Urothelium cell line (cell line): Measurements from ENCODE around the gene CENPE.
A peak's percentile ranks its signal among the peaks of the same experiment; 100 is the strongest.

Source experiments
- DNase-seq: peaks from one replicate; pipeline ENCODE4 v3.0.0; 2011; ENCODE audit warnings: low spot score, mixed read lengths
- FAIRE-seq: peaks from 2 replicates; lab custom pipeline; 2011; peaks lifted over from hg19 to GRCh38; lab: Jason Lieb, UNC

The CENPE gene

GRCh38 chr4:103137446-103137827, 60.7 kb downstream of the CENPE start:
- DNase-seq (no peak), FAIRE-seq (no peak)

DNA sequence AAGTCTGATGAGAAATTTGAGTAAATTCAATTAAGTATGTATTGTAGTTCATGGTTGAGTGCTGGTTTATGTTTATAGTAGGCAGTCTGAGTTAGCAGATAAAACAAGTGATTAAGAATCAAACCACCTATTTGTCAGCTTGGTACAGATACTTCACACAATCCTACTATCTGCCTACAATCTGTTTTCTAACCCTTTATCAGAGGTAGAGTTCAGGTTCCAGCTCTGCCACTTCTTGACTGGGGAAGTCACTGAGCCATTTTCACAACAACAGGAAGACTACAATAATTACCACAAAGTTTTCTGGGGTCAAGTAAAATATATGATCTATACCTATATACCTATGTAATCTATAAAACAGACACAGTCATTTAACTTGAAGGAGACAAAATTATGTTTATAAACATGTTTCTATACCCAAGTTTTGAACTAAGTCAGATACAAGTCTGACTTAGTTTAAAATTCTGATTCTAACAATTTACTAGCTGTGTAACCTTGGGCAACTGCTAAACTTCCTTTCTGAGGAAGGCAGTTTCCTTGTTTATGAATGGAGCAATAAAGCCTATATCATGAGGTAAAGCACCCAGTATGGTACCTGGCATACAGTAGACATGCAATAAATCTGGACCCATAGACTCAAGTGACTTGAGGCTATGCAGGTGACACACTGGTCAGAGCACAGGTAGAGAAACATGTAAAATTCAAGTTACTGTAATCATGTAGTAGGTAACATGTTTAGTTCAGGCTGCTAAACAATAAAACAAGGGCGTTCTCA, 61.3 kb downstream of the CENPE start:
- FAIRE-seq (no peak), DNase-seq (no peak)

DNA sequence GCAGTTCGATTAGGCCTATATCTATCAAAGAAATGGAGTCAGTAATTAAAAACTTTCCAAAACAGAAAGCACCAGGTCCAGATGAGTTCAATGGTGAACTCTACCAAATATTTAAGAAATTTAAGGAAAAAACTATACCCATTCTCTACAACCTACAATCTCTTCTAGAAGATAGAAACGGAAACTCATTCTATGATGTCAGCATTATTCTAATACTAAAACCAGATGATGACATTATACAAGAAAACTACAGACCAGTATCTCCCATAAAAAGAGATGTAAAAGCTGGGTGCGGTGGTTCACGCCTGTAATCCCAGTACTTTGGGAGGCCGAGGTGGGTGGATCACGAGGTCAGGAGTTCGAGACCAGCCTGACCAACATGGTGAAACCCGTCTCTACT, 69.0 kb downstream of the CENPE start:
- DNase-seq (no peak), FAIRE-seq (no peak)

GRCh38 chr4:103126126-103126525, 72.0 kb downstream of the CENPE start:
- DNase-seq = no peak
- no peak for FAIRE-seq

GRCh38 chr4:103123114-103123513, 75.0 kb downstream of the CENPE start:
- FAIRE-seq = no peak

DNA sequence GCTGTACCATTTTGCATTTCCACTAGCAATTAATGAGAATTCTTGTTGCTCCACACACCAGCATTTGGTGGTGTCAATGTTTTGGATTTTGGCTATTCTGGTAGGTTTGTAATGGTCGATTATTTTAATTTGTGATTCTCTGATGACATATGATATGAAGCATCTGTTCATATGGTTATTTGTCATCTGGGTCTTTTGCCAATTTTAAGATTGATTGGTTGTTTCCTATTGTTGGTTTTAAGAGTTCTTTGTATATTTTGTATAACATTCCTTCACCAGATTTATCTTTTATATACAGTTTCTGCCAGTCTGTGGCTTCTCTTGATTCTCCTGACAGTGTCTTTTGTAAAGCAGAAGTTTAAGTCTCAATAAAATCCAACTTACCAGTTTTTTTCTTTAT, 80.0 kb downstream of the CENPE start:
- FAIRE-seq = no peak
- no peak for DNase-seq

More at GRCh38 chr4:103123114-103123513, 75.0 kb downstream of the CENPE start:
- DNase-seq = no peak

DNA sequence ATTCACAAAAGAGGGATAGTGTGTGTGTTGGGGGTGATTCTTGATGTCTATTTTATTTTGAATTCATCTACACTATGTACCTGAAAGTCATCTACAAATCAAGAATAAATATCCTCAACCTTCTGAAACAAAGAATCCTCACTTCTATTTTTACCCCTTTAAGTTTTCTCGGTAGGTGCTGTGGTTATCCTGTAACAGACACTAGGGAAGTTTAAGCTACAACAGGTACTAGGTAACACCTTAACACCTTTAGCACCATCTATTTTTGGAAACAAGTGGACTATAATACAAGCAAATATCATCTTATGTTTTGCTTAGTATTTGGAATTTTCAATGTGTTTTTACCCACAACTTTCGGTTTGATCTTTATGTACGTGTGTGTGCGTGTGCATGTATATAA, 86.5 kb downstream of the CENPE start:
- FAIRE-seq = no peak

DNA sequence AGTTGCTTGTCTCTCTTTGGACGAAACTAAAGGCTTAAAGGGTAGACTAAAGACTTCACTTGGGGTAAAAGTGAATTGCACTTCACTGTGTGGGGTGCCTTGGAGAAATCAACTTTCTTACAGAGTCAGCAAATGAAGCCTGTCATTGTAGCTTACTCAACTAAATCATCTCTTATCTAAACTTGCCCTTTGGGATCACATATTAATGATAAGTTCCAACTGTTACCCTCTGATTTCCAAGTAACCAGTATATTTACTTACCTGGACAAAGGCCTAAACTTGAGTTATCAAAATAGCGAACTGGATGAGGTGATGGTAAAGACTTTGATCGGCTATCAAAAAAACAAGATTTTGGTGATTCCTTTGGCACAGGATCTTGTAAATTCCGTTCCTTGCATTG, 89.6 kb downstream of the CENPE start:
- FAIRE-seq = no peak

More for the DNA sequence above, 86.5 kb downstream of the CENPE start:
- no peak for DNase-seq

GRCh38 chr4:103105558-103106356, 92.4 kb downstream of the CENPE start:
- DNase-seq = no peak
- no peak for FAIRE-seq

More for the DNA sequence above, 89.6 kb downstream of the CENPE start:
- DNase-seq = no peak

DNA sequence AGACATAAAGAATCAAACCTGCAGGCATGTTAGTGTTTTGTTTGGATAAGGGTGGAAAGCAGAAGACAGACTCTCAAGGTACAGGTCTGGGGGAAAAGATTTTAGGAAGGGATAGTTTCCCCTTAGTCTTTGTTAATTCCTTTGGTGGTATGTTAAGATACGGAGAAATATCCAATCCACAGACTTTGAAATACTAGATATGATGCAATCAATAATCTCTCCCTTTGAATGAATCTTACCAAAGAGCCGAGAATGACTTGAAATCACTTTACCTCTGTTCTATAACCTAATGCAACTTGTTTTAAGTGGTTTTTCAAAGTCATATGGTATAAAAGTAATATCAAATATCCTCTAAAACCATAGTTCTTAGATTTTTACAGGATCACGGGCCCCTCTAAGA, 93.3 kb downstream of the CENPE start:
- DNase-seq (no peak), FAIRE-seq (no peak)

DNA sequence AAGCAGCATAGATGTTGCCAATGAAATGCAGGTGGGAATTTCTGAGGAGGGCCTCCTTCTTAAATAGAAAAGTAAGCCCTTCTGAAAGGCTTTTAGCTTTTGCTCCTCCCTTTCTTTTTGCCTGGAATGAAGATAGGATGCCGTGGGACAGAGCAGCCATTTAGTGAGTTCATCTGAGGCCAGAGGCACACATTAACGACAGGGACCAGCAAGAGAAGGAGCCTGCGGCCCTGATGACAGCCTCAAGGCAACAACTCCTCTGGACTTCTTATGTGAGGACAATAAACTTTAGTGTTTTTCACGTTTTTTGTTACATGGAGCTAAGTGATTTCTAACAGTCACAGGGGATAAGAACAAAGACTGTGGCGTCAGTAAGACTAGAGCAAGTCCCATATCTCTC, 97.5 kb downstream of the CENPE start:
- FAIRE-seq (no peak), DNase-seq (no peak)

DNA sequence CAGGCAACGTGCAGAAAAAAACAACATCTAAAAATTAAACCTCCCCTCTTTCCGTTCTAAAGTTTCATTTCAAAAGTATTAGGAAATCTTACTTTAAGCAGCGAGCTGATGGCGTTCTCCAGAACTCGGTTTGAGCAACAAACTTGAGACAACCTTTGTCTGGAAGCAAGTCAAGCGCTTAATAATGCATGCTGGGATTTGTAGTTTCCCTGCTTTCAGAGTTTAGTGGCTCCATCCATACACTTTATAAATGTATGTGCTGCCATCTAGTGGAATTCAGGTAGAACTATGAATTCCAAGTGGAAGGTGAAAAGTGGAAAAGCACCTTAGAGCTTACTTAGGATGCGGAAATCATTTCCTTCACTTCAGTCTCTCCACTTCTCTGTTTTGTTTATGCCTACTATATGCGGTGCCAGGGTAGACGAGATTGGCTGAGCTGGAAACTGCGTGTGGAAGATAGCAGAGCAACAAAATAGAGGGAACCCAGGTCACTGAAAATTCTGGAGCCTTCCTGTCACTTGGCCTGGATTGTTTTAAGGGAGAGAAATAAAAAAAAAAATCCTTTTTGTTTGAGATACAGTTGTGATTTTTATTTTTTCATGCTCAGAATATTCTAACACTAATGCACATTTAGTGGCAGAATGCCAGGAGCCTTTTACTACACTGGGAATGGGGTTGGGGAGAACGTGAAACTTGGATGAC, 98.3 kb downstream of the CENPE start, which contains the start of gene BDH2:
Gene BDH2 (minus strand): TSS at position 144 of the 702 bp plus-strand sequence. CDS start 3,580 bp downstream, outside the sequence.
- no peak for FAIRE-seq
- DNase-seq = peak; percentile 84

GRCh38 chr4:103098756-103099440, 99.2 kb downstream of the CENPE start:
- FAIRE-seq (no peak), DNase-seq (no peak)

DNA sequence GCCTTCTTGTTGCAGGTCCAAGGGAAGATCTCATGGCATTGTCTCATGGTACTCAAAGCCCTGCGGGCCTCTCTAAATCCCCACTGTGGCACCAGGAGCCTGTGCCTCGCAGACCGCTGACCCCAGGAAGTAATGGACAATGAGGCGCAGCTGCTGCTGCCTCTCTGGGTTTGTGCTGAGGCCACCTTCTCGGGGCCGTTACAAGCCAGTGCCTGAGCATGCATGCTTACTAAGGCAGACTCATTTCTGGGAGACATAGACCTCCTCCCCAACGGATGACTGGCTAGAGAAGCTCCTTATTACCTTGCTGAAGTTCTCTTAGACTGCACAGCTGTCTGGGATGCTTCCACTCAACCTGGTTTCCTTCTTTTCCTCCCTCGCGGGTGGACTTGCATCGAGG, 99.8 kb downstream of the CENPE start:
- DNase-seq (no peak), FAIRE-seq (no peak)

DNA sequence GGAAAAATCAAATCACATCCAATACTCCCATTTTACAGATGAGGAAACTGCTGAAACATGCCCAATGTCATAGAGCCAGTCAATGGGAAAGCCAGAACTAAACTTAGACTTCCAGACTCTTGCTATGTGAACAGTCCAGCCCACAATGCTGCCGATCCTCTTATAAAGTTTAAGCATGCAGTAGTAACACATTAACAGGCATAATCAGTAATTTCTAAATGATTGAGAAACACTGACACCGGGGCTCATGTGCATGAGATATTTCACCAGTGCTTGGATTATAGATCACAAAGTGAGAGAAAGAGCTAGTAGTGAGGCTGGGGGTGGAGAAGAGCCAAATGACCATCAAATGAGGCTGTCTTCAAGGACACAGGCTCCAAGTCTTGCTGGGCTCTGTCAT, 101.0 kb downstream of the CENPE start:
- FAIRE-seq (no peak), DNase-seq (no peak)

DNA sequence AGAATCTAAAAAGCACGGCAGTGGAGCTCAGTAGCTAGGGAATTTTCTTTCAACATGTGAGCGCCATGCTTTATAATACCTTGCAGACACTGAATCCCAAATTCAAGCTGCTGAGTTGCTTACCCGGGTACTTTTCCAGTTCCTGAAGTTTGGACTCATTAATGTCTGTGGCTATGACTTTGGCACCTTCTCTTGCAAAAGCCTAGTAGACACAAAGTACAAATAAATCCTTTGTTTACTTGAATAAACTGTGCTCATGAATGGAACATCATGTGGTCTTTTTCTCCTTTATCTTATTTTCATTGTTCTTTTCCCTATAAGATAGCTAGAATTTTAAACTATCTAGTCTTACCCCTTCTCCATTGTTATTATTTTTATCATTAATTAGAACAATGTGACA, 103.1 kb downstream of the CENPE start:
- DNase-seq (no peak), FAIRE-seq (no peak)

DNA sequence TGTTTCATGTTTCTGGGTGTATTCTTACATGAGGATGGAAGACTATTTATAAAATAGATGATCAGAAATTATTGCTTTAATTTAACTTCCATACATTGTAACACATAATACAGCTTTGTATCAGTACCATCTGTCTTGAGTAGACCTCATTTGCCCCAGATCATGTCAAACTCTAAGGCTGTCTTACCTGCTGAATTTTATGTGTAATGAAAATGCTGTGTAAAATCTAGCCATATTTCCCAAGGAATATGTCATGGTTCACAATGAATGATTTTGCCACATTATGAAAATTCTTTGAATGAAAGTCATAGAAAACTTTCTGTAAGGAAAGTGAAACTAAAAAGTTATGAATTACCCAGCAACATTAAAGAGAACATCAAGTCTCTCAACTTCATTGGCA, 105.9 kb downstream of the CENPE start:
- FAIRE-seq (no peak), DNase-seq (no peak)

DNA sequence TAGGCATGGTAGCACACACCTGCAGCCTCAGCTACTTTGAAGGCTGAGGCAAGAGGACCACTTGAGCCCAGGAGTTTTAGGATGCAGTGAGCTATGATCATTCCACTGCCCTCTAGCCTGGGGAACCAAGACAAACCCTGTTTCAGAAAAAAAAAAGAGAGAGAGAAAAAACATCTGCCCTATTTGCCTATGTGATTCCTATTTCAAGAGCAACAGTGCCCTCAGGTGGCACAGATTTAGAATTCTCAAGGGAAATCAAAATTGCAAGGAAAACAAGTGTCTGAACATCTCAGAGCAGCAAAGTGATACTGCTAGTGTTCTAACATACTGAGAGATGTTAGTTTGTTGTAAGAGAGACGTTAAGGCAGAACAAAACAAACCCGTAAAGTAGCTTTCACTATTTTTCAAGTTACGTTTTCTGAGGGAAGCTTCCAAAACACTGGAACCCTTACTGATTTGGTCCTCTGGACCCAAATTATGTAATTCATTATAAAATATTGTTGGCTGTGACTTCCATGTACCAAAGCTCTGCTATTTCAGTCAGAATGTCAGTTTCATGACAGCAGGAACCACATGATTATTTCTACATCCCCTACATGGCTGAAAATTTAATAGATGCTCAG, 106.4 kb downstream of the CENPE start:
- no peak for FAIRE-seq

DNA sequence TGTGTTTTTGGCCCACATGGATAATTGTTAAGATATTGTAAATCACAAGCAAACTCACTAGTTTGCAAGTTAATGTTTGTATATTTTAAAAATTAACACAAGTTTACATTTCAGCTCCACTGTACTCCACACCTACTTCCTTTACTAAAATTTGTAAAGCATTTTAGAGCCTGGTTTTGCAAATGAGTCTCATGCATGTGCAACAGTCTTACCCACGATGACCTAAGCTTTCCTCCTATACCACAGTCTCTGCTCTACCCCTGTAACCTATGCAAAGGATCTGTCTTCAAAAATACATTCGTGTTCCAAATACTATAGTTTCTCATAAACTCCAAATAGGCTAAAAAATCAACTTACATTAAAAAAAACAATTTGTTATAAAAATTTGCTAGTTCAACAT, 108.7 kb downstream of the CENPE start:
- FAIRE-seq (no peak), DNase-seq (no peak)

More for the DNA sequence above, 106.4 kb downstream of the CENPE start:
- DNase-seq = peak; percentile 19

- FAIRE-seq (no peak), DNase-seq (no peak)
These were observed 111.6 kb downstream of the CENPE start for GRCh38 chr4:103086551-103086950.
